HFFc6 (cell line): ENCODE measurements around the gene RAB4A. TPM values are rescaled to one million over a fixed set of nuclear protein-coding genes. Genes with fewer than 3 reads are reported as not detected.

Experiments
- DNase-seq: peaks from one replicate; pipeline ENCODE4 v3.0.0-alpha.2; 2018
- H3K27ac Mint-ChIP-seq: 2 replicates; pipeline ENCODE4 v1.8.0; 2020; ENCODE audit warnings: mild to moderate bottlenecking, mixed read lengths
- H3K27me3 Mint-ChIP-seq: 2 replicates; pipeline ENCODE4 v1.8.0; 2021; ENCODE audit warnings: mild to moderate bottlenecking, moderate library complexity, mixed read lengths; ENCODE audit not compliant: insufficient read depth
- H3K36me3 Mint-ChIP-seq: 2 replicates; pipeline ENCODE4 v1.8.0; 2021; ENCODE audit warnings: low read depth, mixed read lengths
- H3K4me1 Mint-ChIP-seq: 2 replicates; pipeline ENCODE4 v1.8.0; 2020; ENCODE audit warnings: low read depth, mixed read lengths
- H3K4me3 Mint-ChIP-seq: 2 replicates; pipeline ENCODE4 v1.8.0; 2020; ENCODE audit warnings: mild to moderate bottlenecking, moderate library complexity, mixed read lengths
- H3K9me3 Mint-ChIP-seq: 2 replicates; pipeline ENCODE4 v1.8.0; 2020; ENCODE audit warnings: mild to moderate bottlenecking, mixed read lengths
- CTCF ChIP-seq: fragments of 200-600 bp; sonication (generic); IDR thresholded peaks from 2 replicates; pipeline ENCODE4 v1.5.0; 2021; ENCODE audit warnings: antibody characterized with exemption, mild to moderate bottlenecking
- total RNA-seq, 6 experiments: library from RNA; stranded (reverse); fragmentation: NEBNext Ultra II Directional; extraction: Animal tissue kit (Norgen Biotek cat#: 25700); gene quantifications; 2 replicates in 1 of 6; 3 replicates in 5 of 6; pipeline ENCODE4 v1.2.3, GENCODE V29; 2021

RAB4A gene
- total RNA-seq, 6 experiments from 2014 or later = 34.7 to 64.2 (median 41.3) TPM

- no peak for DNase-seq
- Mint-ChIP-seq H3K9me3 (no peaks in the 10 kb centered on the region), H3K27me3 (peaks cover 9% of the 10 kb centered on the region), H3K36me3 (no peaks in the 10 kb centered on the region), H3K4me3 (no peak overlapping the region), H3K4me1 (peaks cover 6% of the 10 kb centered on the region), H3K27ac (no peak overlapping the region)
- no peak for TF ChIP-seq CTCF
Measured at GRCh38 chr1:229226796-229227195, 44.1 kb upstream of the RAB4A start.

GRCh38 chr1:229227298-229227919, 43.5 kb upstream of the RAB4A start:
- peak; percentile 43 for DNase-seq
- Mint-ChIP-seq H3K9me3 (no peaks in the 10 kb centered on the region), H3K27me3 (peaks cover 13% of the 10 kb centered on the region), H3K36me3 (no peaks in the 10 kb centered on the region), H3K4me3 (no peak overlapping the region), H3K4me1 (peaks cover 6% of the 10 kb centered on the region), H3K27ac (no peak overlapping the region)
- TF ChIP-seq CTCF = peak; percentile 94

DNA sequence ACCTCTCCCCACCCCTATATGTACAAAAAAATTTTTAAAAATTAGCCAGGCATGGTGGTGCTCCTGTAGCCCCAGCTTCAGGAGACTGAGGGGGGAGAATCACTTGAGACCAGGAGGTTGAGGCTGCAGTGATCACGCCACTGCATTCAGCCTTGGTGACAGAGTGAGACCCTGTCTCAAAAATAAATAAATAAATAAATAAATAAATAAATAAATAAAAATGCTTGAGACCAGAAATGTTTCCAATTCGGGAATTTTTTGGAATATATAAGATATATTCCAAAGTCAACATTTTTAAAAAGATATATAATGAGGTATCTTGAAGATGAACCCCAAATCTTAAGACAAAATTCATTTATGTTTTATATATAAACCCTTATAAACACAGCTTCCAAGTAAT, 42.4 kb upstream of the RAB4A start:
- Mint-ChIP-seq H3K27me3 (peaks cover 16% of the 10 kb centered on the region), H3K4me1 (peaks cover 6% of the 10 kb centered on the region)

DNA sequence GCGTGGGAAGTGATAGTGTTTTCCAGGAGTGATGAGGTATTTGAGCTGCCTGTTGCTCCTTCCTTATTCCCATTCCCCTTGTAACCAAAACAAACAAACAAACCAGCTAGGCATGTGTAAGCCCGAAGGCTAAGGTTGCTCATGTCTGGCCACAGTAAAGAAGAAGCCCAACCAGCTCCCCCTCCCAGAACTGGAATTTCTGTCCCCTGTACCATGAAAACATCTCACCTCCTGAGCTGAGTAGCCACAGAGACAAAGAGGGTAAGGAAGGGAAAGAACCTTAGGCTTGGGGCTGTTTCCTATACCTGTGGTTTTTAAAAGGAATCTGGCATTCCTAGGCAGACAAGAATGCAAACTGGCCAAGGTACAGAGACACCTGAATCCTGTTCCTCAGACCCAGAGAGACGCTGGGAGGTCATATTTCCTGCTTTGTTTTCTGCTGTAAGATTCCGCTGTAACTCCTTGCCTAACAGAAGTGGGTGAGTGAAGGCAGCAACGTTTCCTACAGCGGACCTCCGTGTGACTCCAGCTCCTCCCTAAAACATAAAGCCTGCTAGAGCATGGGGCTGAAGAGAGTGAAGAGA, 41.7 kb upstream of the RAB4A start:
- Mint-ChIP-seq H3K9me3 (no peaks in the 10 kb centered on the region), H3K36me3 (no peaks in the 10 kb centered on the region), H3K4me1 (peaks cover 6% of the 10 kb centered on the region), H3K27ac (no peak overlapping the region), H3K27me3 (peaks cover 20% of the 10 kb centered on the region), H3K4me3 (no peak overlapping the region)
- DNase-seq = no peak
- TF ChIP-seq CTCF = no peak

More for the DNA sequence above, 42.4 kb upstream of the RAB4A start:
- no peak for DNase-seq
- no peak overlapping the region for H3K27ac Mint-ChIP-seq
- no peak for TF ChIP-seq CTCF
- H3K36me3 Mint-ChIP-seq = no peaks in the 10 kb centered on the region
- no peak overlapping the region for H3K4me3 Mint-ChIP-seq
- no peaks in the 10 kb centered on the region for H3K9me3 Mint-ChIP-seq

- no peak overlapping the region for H3K4me3 Mint-ChIP-seq
- H3K36me3 Mint-ChIP-seq = no peaks in the 10 kb centered on the region
- peaks cover 6% of the 10 kb centered on the region for H3K4me1 Mint-ChIP-seq
- H3K27ac Mint-ChIP-seq = no peak overlapping the region
- H3K27me3 Mint-ChIP-seq = peaks cover 23% of the 10 kb centered on the region
- TF ChIP-seq CTCF = no peak
- no peaks in the 10 kb centered on the region for H3K9me3 Mint-ChIP-seq
- DNase-seq = no peak
Measured at GRCh38 chr1:229229721-229230139, 41.2 kb upstream of the RAB4A start.
